Eye (tissue), 1 donor: ENCODE results near the gene HBEGF.

Experiments
- DNase-seq: peaks from one replicate; pipeline ENCODE4 v3.0.0-alpha.2; 2015

The HBEGF gene

GRCh38 chr5:140301136-140301535, 45.3 kb downstream of the HBEGF start:
- no peak for DNase-seq

GRCh38 chr5:140299056-140299455, 47.3 kb downstream of the HBEGF start:
- DNase-seq: no peak

GRCh38 chr5:140298183-140298601, 48.2 kb downstream of the HBEGF start:
- DNase-seq: peak; percentile 31

GRCh38 chr5:140297283-140297682, 49.1 kb downstream of the HBEGF start:
- DNase-seq: no peak

GRCh38 chr5:140296289-140296688, 50.1 kb downstream of the HBEGF start:
- DNase-seq: no peak

GRCh38 chr5:140295414-140295813, 51.0 kb downstream of the HBEGF start:
- peak; percentile 75 for DNase-seq

- no peak for DNase-seq
Observed at GRCh38 chr5:140294753-140295152, 51.6 kb downstream of the HBEGF start.

- DNase-seq: no peak
Observed at GRCh38 chr5:140293849-140294100, 52.6 kb downstream of the HBEGF start.

- DNase-seq: no peak
Observed at GRCh38 chr5:140293091-140293848, 53.1 kb downstream of the HBEGF start.

GRCh38 chr5:140292212-140293036, 54.0 kb downstream of the HBEGF start:
- DNase-seq: no peak

GRCh38 chr5:140287801-140288521, 58.4 kb downstream of the HBEGF start:
- DNase-seq: no peak

- no peak for DNase-seq
Observed at GRCh38 chr5:140286424-140286823, 60.0 kb downstream of the HBEGF start.

GRCh38 chr5:140284013-140284412, 62.4 kb downstream of the HBEGF start:
- DNase-seq: no peak
